Adrenal gland (tissue), 5 donors: Measurements from ENCODE around the gene ZNF74.

Experiments
- CTCF ChIP-seq, 6 experiments: fragments of 450-650 bp in 4 of 6; fragments of 200-600 bp in 2 of 6; sonication (generic) in 1 of 6; IDR thresholded peaks; 1 replicate in 5 of 6; 2 replicates in 1 of 6; pipeline versions ENCODE4 v1.5.1 to v1.8.0; 2016 to 2021; ENCODE audit warnings: antibody characterized with exemption in 6 of 6, mild to moderate bottlenecking in 2 of 6, moderate library complexity in 1 of 6
- POLR2A ChIP-seq, 2 donors: fragments of 450-650 bp; IDR thresholded peaks; one replicate each; pipeline ENCODE4 v1.6.1; 2017; ENCODE audit warnings: antibody characterized with exemption in 2 of 2, mild to moderate bottlenecking in 2 of 2, moderate library complexity in 1 of 2
- donor health status: DM: no; HTN: no; CAD: no.

GRCh38 chr22:20383538-20383937 is 10.4 kb upstream of the ZNF74 start:
- TF ChIP-seq POLR2A (IDR thresholded peaks at IDR 0.05) (no peak), CTCF (IDR thresholded peaks at IDR 0.05) (no peak)
